Measurements from ENCODE around the gene ZGLP1.

The ZGLP1 gene

GRCh38 chr19:10292789-10293636, 16.6 kb downstream of the ZGLP1 start:
- H3K4me1 Mint-ChIP-seq (ENCODE audit: low read depth) = peaks cover 61% of the 10 kb centered on the region
- no peaks in the 10 kb centered on the region for H3K9me3 Mint-ChIP-seq
- H3K4me3 Mint-ChIP-seq = peak overlapping the region; percentile 72
- peaks cover 62% of the 10 kb centered on the region for H3K27me3 Mint-ChIP-seq
- H3K27ac Mint-ChIP-seq = peak overlapping the region; percentile 82
- H3K36me3 Mint-ChIP-seq (ENCODE audit: low read depth) = no peaks in the 10 kb centered on the region

- Mint-ChIP-seq H3K9me3 (no peaks in the 10 kb centered on the region), H3K27me3 (peaks cover 66% of the 10 kb centered on the region), H3K27ac (no peak overlapping the region), H3K4me1 (ENCODE audit: low read depth) (peaks cover 67% of the 10 kb centered on the region), H3K4me3 (peak overlapping the region; percentile 72), H3K36me3 (ENCODE audit: low read depth) (no peaks in the 10 kb centered on the region)
Observed at GRCh38 chr19:10292206-10292788, 17.3 kb downstream of the ZGLP1 start.

- H3K27ac Mint-ChIP-seq = no peak overlapping the region
Observed at GRCh38 chr19:10291554-10292205, 17.9 kb downstream of the ZGLP1 start.

GRCh38 chr19:10290876-10291553, 18.6 kb downstream of the ZGLP1 start:
- Mint-ChIP-seq H3K4me1 (ENCODE audit: low read depth) (peaks cover 76% of the 10 kb centered on the region), H3K36me3 (ENCODE audit: low read depth) (peaks cover 6% of the 10 kb centered on the region), H3K4me3 (peak overlapping the region; percentile 72), H3K27ac (no peak overlapping the region), H3K27me3 (peaks cover 63% of the 10 kb centered on the region), H3K9me3 (no peaks in the 10 kb centered on the region)

More at GRCh38 chr19:10291554-10292205, 17.9 kb downstream of the ZGLP1 start:
- Mint-ChIP-seq H3K27me3 (peaks cover 64% of the 10 kb centered on the region), H3K4me3 (peak overlapping the region; percentile 72), H3K36me3 (ENCODE audit: low read depth) (no peaks in the 10 kb centered on the region), H3K4me1 (ENCODE audit: low read depth) (peaks cover 71% of the 10 kb centered on the region), H3K9me3 (no peaks in the 10 kb centered on the region)

- peaks cover 12% of the 10 kb centered on the region for H3K36me3 Mint-ChIP-seq (ENCODE audit: low read depth)
- no peaks in the 10 kb centered on the region for H3K9me3 Mint-ChIP-seq
- H3K27me3 Mint-ChIP-seq = peaks cover 58% of the 10 kb centered on the region
- H3K4me3 Mint-ChIP-seq = peak overlapping the region; percentile 72
- peaks cover 76% of the 10 kb centered on the region for H3K4me1 Mint-ChIP-seq (ENCODE audit: low read depth)
- no peak overlapping the region for H3K27ac Mint-ChIP-seq
Observed at GRCh38 chr19:10290357-10290875, 19.2 kb downstream of the ZGLP1 start.

- Mint-ChIP-seq H3K4me3 (peak within 1 kb of the TSS; percentile 76), H3K9me3 (no peaks in the 10 kb centered on the region), H3K27me3 (peaks cover 55% of the 10 kb centered on the region), H3K36me3 (ENCODE audit: low read depth) (peaks cover 17% of the 10 kb centered on the region), H3K4me1 (ENCODE audit: low read depth) (peaks cover 76% of the 10 kb centered on the region), H3K27ac (peak within 1 kb of the TSS; percentile 71)
Observed at GRCh38 chr19:10289836-10290356, 19.7 kb downstream of the ZGLP1 start, which contains the start of gene ICAM5. Gene ICAM5, plus strand, starts transcription at chr19:10289952. Its CDS starts 92 bp downstream, at chr19:10290044.

- Mint-ChIP-seq H3K27ac (peak overlapping the region; percentile 71), H3K4me1 (ENCODE audit: low read depth) (peaks cover 75% of the 10 kb centered on the region)
Observed at GRCh38 chr19:10289167-10289835, 20.3 kb downstream of the ZGLP1 start.

GRCh38 chr19:10288662-10289166, 20.9 kb downstream of the ZGLP1 start:
- Mint-ChIP-seq H3K4me3 (peak overlapping the region; percentile 76), H3K27ac (peak overlapping the region; percentile 71), H3K36me3 (ENCODE audit: low read depth) (peaks cover 29% of the 10 kb centered on the region), H3K9me3 (no peaks in the 10 kb centered on the region), H3K4me1 (ENCODE audit: low read depth) (peaks cover 75% of the 10 kb centered on the region), H3K27me3 (peaks cover 44% of the 10 kb centered on the region)

More at GRCh38 chr19:10289167-10289835, 20.3 kb downstream of the ZGLP1 start:
- Mint-ChIP-seq H3K27me3 (peaks cover 49% of the 10 kb centered on the region), H3K4me3 (peak overlapping the region; percentile 76), H3K9me3 (no peaks in the 10 kb centered on the region), H3K36me3 (ENCODE audit: low read depth) (peaks cover 23% of the 10 kb centered on the region)

- peaks cover 61% of the 10 kb centered on the region for H3K4me1 Mint-ChIP-seq (ENCODE audit: low read depth)
Observed at GRCh38 chr19:10286803-10287737, 22.5 kb downstream of the ZGLP1 start, which contains the start of gene ICAM4. Gene ICAM4, plus strand, starts transcription at chr19:10286955. Its CDS starts 58 bp downstream, at chr19:10287013.

GRCh38 chr19:10285393-10285792, 24.2 kb downstream of the ZGLP1 start:
- Mint-ChIP-seq H3K36me3 (ENCODE audit: low read depth) (peaks cover 39% of the 10 kb centered on the region), H3K9me3 (no peaks in the 10 kb centered on the region), H3K4me1 (ENCODE audit: low read depth) (peaks cover 45% of the 10 kb centered on the region), H3K4me3 (no peak overlapping the region), H3K27me3 (peaks cover 15% of the 10 kb centered on the region), H3K27ac (no peak overlapping the region)

More at GRCh38 chr19:10286803-10287737, 22.5 kb downstream of the ZGLP1 start, which contains the start of gene ICAM4:
- Mint-ChIP-seq H3K9me3 (no peaks in the 10 kb centered on the region), H3K4me3 (peak within 1 kb of the TSS; percentile 19), H3K27me3 (peaks cover 27% of the 10 kb centered on the region), H3K27ac (peak within 1 kb of the TSS; percentile 49), H3K36me3 (ENCODE audit: low read depth) (peaks cover 34% of the 10 kb centered on the region)

- no peaks in the 10 kb centered on the region for H3K9me3 Mint-ChIP-seq
- no peak overlapping the region for H3K4me3 Mint-ChIP-seq
- peaks cover 12% of the 10 kb centered on the region for H3K27me3 Mint-ChIP-seq
- H3K36me3 Mint-ChIP-seq (ENCODE audit: low read depth) = peaks cover 43% of the 10 kb centered on the region
- peaks cover 44% of the 10 kb centered on the region for H3K4me1 Mint-ChIP-seq (ENCODE audit: low read depth)
- H3K27ac Mint-ChIP-seq = no peak overlapping the region
Observed at GRCh38 chr19:10284960-10285278, 24.7 kb downstream of the ZGLP1 start.

GRCh38 chr19:10284065-10284959, 25.3 kb downstream of the ZGLP1 start:
- peaks cover 12% of the 10 kb centered on the region for H3K27me3 Mint-ChIP-seq
- H3K27ac Mint-ChIP-seq = no peak overlapping the region
- no peaks in the 10 kb centered on the region for H3K9me3 Mint-ChIP-seq
- no peak overlapping the region for H3K4me3 Mint-ChIP-seq
- H3K4me1 Mint-ChIP-seq (ENCODE audit: low read depth) = peaks cover 45% of the 10 kb centered on the region
- H3K36me3 Mint-ChIP-seq (ENCODE audit: low read depth) = peaks cover 48% of the 10 kb centered on the region

Data from stimulated activated naive CD8-positive, alpha-beta T cell treated with anti-CD3 and anti-CD28 coated beads, Interleukin-15, Interleukin-2, amounts not matched to agents 100 ng/mL and 50 ng/mL, for 24 hours (primary cell).